Hypothalamus (tissue), 51 donors: ENCODE data around the gene C2CD4C.
"Not testable (repeated sequence)": the region's sequence is repeated elsewhere in the genome, so short reads cannot be mapped to it uniquely, and the experiment has no call there.

Experiments used
- DNase-seq, 51 donors: peaks; one replicate each; lab custom pipeline; 2025; lab: John Stamatoyannopoulos, UW

Gene C2CD4C

DNA sequence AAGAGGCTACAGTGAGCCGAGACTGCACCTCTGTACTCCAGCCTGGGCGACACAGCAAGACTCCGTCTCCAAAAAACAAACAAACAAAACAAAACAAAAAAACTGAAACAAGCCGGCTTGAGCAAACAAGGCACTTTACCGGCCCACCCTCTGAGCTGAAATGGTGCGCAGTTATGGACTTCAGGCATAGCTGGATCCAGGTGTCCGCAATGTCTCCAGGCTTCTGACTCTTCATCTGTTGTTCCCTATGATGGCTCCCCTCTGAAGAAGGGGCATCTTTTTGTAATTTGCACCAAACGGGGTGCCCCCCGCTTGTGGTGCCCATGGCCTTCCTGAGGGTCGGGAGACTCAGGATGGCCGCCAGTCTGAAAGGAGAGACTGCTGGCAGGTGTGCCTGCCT is 6.2 kb downstream of the C2CD4C start:
- no peak for DNase-seq

DNA sequence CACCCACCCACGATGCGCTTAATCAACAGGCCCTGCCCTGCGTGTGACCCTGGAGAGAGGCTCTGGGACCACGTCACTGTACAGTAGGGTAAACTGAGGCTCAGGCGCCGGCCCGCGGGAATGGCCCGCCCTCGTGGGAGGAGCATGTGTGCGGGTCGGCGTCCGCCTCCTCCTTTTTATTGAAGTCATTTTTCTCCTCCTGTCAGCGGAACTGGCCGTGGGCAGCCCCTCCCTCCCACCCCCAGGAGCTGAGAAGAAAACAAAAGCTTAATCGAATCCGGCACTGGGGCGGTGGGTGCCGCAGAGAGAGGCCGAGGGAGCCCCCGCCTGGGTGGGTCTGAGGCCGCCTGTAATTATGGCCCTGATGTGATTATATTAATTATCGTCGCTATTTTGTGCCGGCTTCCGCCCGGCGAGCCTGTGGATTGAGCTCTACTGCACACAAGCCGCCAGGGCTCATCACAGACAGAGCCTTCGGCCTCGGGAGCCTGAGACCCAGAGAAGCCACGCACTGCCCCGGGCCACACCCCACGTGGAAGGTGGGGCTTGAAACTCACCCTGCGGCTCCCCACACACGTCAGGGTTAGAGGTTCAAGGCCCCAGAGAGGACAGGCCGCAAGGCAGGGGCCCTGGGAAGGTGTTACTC is 7.0 kb downstream of the C2CD4C start:
- no peak for DNase-seq

DNA sequence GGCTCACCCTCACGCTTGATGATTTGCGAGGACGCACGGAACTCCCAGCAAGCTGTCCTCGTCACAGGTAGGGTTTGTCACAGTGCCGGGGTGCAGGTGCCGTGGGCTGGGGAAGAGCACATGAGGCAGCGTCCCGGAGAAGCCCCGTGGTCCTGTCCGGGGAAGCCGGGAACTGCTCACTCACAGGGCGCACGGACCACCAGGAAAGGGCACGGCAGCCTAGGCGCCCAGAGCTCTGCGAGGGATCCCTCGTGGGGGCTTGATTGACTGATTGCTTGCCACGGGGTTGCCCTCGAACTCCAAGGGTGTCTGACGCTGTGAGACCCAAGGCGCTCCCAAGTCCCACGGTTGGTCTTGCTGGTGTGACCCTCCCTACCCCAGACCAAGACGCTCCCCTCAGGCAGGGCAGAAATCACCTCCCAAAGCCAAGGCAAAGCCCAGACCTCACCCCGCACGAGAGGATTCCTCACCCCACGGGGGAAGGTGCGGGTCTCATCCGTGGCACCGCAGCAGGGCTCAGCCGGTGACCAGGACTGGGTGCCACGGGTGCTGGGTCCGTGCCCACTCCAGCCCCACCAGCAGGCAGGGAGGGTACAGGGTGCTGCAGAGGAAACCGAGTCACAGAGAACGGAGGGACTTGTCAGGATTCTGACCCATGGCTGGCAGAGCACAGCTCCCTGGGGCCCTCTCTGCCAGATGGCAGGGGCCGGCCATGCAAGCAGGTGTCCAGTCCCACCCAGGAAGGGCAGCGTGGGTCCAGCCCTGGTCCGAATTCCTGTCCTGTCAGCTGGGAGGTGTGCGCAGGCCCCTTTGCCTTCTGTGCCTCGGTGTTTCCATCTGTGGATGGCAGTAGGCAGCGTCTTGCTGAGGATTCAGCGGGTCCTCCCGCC is 7.7 kb downstream of the C2CD4C start:
- DNase-seq = no peak

DNA sequence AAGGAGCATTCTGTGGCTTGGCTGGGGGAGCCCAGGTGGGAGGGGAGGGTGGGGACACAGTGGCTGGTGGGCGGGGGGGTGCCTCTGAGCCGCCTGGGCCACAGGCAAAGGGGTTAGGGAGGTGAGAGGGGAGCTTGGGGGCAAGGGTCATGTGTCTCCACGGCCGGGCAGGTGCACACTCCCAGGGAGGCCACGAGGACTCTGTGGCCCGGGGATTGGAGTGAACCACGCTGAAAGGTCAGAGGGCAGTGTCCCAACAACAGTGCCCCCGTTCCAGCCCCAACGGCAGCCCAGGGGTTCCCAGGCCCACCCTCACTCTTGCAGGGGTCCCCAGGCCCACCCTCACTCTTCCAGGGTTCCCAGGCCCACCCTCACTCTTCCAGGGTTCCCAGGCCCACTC is 9.6 kb downstream of the C2CD4C start:
- no peak for DNase-seq

DNA sequence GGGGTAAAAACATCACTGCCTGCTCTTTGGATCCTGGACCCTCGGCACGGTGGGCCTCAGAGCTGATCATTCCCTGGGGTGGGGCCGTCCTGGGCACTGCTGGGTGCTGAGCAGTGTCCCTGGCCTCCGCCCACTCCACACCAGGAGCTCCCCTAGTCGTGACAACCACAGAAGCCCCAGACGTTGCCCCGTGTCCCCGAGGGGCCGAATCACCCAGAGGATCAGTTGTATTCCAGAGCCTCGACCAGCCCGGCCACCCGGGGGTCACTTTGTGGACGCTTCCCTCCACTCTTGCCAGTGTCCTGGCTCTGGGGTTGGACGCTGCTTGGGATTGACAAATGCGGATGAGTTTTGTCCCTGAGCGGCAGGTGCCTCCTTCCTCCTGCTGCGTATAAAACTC is 10.2 kb downstream of the C2CD4C start:
- DNase-seq = no peak

DNA sequence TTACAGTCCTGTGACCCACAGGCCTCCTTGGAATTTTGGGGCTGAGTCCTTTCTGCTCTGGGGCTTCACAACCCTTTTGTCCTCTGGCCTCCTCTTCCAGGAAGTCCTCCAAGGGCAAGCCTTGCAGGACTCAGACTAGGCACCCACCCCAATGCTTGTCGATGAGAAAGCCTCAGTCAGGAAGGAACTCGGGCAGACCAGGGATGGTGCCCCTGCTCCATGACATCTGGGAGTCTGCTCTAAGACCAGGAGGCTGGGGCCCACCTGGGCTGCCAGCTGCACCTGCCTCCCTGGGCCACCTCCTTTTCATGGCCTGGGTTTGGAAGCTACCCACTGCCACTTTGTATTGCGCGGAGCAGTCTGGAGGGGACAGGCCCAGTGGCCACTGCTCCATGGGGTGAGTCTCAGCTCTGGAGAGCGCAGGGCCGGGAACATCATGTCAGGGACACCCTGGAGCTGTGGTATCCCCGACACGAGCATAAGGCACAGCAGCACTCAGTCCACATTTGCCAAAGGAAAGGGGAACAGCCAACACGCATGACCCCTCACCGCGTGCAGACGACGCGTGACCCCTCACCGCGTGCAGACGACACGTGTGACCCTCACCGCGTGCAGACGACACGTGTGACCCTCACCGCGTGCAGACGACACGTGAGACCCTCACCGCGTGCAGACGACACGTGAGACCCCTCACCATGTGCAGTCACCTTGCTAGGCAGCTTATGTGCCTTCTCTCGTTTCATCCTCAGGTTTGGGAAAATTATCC is 10.8 kb downstream of the C2CD4C start:
- DNase-seq = no peak

DNA sequence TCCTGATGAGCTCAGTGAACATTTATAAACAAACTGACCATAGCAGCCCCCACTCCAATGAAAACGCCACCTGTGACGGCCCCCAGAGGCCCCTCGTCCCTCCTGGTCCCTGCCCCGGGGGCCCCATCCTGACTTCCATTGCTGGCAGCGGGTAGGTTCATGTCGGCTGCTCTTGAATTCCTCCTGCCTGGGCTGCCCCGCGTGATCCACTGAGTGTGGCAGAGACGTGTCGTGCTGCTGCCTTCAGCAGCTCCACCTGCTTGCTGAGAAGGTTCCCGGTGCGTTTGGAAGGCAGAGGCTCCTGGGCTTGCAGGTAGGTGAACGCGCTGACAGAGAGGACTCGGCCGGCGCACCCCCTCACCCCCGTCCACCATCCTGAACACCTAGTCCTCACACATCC is 11.6 kb downstream of the C2CD4C start:
- no peak for DNase-seq

DNA sequence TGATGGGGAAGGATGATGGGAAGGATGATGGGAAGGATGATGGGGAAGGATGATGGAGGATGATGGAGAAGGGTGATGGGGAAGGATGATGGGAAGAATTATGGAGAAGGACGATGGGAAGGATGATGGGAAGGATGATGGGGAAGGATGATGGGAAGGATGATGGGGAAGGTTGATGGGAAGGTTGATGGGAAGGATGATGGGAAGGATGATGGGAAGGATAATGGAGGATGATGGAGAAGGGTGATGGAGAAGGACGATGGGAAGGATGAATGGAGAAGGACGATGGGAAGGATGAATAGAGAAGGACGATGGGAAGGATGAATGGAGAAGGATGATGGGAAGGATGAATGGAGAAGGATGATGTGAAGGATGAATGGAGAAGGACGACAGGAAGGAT is 13.5 kb downstream of the C2CD4C start:
- DNase-seq = no peak

DNA sequence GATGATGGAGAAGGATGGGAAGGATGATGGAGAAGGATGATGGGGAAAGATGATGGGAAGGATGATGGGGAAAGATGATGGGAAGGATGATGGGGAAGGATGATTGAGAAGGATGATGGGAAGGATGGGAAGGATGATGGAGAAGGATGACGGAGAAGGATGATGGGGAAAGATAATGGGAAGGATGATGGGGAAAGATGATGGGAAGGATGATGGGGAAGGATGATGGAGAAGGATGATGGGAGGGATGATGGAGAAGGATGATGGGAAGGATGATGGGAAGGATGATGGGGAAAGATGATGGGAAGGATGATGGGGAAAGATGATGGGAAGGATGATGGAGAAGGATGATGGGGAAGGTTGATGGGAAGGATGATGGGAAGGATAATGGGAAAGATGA is 14.1 kb downstream of the C2CD4C start:
- DNase-seq = not testable (repeated sequence)

DNA sequence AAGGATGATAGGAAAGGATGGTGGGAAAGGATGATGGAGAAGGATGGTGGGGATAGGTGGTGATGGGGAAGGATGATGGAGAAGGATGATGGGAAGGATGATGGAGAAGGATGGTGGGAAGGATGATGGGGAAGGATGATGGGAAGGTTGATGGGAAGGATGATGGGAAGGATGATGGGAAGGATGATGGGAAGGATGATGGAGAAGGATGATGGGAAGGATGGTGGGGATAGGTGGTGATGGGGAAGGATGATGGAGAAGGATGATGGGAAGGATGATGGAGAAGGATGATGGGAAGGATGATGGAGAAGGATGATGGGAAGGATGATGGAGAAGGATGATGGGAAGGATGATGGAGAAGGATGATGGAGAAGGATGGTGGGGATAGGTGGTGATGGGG is 15.4 kb downstream of the C2CD4C start:
- DNase-seq = not testable (repeated sequence)

DNA sequence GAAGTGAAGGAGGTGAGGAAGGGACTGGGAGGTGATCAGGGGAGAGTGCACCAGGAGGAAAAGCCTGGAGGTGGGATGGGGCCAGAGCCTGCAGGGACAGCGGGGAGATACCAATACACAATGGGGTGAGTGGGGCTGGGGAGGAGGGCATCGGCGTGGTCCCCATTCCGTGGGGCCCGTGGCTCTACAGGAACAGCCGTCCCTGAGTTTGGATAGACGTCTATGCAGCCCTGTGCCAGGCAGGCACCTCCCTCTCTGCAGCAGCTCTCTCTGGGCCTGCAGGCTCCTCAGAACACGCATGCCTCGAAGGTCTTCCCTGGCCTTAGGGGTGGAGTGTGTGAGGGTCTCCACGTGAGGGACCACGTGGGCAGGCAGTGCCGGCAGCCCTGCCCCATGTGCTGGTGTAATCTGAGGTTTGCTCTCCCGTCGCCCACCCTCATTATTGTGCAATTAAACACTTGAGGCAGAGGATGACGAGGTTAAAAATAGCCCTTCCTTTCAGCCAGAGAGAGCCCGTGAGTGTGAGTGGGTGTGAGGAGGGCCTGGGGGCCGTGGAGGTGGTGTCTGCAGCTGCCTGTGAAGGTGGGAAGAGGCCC is 16.5 kb downstream of the C2CD4C start:
- DNase-seq = no peak

DNA sequence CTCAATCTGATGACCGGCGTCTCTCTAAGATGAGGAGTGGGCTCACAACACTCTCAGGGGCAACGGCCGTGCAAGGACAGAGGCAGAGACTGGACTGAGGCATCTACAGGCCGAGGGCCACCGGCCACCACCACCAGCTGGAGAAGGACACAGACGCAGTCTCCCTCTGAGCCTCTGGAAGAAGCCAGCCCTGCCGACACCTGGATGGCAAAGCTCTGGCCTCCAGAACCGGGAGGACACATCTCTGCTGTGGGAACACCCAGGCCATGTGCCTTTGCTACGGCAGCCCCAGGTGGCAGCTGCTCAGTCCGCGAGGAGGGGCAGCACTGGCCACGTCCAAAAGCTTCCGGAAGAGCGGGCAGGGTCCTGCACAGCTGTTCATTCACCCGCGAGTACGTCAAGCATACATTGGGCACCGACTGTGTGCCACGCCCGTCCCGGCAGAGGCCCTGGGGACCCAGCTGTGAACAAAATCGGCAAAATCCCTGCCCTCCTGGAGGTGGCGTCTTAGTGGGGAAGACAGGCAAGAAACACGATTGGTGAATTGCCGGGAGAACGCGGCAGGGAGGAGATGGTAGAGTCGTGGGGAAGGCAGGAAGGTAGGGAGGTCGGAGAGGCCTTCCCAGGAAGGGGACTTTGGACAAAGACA is 17.1 kb downstream of the C2CD4C start:
- DNase-seq = no peak

DNA sequence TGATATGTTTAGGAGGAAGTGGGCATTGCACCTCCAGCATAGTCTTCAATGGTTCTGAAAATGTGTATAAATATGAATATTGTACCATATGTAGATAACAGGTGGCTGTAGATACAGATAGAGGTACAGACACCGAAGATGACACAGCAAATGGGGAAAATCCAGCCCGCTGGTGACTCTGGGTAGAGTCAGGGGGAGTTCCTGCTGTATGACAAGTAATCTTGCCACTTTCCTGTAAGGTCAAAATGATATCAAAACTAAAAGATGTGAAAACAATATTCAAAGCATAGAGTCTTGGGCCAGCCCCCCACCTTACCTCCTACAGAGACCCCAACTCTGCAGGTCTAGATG is 17.8 kb downstream of the C2CD4C start:
- no peak for DNase-seq

DNA sequence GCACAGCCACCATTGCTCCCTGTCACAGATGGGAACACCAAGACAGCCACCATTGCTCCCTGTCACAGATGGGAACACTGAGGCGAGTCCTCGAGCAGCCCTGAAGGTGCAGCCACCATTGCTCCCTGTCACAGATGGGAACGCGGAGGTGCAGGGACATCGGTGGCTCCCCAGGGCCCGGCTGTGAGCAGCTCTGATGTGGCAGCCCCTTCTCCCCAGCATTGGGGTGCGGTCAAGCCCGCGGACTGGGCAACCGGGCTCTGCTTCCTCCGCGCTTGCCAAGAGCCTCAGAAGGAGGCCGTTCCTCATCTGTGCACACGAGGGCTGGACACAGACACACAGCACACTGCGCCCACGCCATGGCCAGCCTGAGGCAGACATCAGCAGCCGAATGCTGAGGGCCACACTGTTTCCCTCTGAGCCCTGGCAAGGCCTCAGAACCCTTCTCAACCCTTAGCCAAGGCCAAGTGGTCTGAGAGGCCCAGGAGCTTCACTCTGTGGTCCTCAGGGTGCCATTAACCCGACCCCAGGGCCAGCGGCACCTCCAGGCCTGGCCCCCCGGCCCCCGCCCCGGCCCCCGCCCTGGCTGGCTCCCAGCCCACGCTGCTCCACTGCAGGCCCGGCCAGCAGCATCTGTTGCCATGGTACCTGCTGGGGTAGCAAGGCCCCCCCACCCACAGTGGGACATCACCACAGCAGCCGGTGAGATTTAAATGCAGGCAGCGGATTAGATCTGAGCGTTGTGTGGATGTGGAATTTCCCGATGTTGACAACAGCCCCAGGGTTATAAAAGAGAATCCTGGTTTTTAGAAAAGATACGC is 18.4 kb downstream of the C2CD4C start:
- DNase-seq = no peak

DNA sequence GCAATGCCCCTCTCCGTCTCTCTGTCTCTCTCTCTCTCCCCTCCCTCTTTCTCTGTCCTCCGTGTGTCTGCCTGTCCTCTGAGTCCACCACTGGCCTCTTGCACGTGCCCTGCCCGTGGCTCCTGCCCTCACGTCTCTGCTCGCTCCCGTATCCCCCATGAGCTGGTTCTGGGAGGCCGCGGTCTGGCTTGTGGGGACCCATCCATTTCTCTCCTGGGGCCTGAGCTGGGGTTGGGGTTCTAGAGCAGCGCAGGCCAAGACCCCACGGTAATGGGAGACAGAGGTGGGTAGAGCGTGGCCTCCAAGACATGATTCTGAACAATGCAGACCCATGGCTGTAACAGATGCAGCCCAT is 19.0 kb downstream of the C2CD4C start:
- no peak for DNase-seq

DNA sequence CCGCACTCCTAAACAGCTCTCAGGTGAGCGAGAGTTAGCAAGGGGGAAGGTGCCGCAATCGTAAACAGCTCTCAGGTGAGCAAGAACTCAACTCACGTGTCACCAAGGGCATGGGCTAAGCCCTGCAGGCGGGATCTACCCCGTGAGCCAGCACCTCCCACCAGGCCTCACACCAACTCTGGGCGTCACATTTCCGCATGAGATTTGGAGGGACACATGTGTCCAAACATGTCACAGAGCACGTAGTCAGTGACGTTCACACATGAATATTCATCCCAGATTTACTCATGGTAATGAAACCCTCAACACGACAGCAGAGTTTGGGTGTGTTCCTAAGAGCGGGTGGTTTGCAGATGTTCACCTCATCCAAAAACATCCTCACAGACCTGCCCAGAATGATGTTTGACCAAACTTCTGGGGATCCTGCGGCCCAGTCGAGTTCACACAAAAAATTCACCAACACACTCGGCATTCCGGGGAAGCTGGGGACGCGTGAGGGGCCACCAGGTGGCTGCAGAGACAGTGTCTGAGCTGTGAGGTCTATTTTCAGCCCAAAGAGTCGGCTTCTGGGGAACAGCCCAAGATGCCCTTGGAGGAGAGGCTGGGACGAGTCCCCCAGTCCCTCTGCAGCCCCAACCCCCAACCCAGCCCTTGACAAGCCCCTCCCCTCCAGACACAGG is 19.6 kb downstream of the C2CD4C start:
- no peak for DNase-seq

DNA sequence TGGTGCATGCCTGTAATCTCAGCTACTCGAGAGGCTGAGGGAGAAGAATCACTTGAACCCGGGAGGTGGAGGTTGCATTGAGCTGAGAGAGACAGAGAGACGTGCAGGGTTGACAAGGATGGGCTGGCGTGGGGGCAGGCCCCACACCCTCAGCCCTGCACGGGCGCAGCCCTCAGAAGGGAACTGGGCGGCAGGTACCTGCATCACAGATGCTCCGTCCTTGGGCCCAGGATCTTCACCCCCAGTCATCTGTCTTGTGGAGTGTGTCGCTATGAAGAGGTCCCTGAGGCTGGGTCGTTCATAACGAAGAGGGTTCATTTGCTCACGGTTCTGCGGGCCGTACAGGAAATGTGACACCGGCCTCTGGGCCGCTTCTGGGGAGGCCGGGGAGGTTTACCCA is 20.3 kb downstream of the C2CD4C start:
- DNase-seq = no peak

DNA sequence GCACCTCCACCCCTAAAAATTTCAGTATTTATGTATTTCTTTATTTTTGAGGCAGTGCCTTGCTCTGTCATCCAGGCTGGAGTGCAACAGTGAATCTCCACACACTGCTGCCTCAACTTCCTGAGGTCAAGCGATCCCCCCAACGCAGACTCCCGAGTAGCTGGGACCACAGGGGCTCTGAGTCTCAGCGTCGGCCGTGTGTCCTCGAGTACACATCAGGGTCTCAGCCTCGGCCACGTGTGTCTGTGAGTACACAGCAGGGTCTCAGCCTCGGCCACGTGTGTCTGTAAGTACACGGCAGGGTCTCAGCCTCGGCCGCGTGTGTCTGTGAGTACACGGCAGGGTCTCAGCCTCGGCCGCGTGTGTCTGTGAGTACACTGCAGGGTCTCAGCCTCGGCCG is 21.2 kb downstream of the C2CD4C start:
- no peak for DNase-seq

DNA sequence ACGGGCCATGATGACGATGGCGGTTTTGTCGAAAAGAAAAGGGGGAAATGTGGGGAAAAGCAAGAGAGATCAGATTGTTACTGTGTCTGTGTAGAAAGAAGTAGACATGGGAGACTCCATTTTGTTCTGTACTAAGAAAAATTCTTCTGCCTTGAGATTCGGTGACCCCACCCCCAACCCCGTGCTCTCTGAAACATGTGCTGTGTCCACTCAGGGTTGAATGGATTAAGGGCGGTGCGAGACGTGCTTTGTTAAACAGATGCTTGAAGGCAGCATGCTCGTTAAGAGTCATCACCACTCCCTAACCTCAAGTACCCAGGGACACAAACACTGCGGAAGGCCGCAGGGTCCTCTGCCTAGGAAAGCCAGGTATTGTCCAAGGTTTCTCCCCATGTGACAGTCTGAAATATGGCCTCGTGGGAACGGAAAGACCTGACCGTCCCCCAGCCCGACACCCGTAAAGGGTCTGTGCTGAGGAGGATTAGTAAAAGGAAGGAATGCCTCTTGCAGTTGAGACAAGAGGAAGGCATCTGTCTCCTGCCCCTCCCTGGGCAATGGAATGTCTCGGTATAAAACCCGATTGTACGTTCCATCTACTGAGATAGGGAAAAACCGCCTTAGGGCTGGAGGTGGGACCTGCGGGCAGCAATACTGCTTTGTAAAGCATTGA is 22.2 kb downstream of the C2CD4C start:
- DNase-seq = not testable (repeated sequence)
